ENCODE measurements around the gene STARD3.

STARD3 gene

DNA sequence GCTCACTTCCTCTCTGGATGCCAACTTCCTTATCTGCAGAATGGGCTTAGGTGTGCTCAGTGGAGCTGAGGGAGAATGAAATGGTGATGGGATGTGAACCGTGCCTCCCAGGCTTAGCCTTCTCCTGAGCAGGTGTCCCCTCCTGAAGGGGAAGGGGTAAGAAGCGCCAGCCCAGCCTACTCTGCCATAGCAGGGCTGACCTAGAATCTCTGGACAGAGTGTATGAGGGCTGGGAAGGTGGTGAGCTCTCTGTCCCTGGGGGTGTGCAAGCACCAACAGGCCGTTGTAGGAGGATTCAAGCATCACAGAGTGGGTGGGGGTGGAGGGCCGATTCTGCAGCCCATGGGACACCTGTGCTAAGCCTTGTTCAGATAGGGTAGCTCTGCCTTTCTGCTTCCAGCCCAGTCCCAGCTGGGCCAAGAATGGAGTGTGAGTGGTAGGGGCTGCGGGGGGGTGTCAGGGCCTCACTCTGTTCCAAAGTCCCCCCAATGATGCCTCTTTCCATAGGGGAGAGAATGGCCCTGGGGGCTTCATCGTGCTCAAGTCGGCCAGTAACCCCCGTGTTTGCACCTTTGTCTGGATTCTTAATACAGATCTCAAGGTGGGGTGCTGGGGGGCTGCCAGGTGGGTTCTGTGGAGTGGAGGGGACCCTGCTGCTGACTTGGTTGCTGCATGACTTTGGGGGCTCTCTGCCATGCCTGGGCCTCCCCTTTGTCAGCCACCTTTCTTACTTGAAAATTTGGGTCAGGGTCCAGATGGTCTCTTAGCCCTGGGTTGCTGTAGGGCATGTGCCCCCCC lies 25.0 kb downstream of the STARD3 start:
- DNase-seq: no peak

DNA sequence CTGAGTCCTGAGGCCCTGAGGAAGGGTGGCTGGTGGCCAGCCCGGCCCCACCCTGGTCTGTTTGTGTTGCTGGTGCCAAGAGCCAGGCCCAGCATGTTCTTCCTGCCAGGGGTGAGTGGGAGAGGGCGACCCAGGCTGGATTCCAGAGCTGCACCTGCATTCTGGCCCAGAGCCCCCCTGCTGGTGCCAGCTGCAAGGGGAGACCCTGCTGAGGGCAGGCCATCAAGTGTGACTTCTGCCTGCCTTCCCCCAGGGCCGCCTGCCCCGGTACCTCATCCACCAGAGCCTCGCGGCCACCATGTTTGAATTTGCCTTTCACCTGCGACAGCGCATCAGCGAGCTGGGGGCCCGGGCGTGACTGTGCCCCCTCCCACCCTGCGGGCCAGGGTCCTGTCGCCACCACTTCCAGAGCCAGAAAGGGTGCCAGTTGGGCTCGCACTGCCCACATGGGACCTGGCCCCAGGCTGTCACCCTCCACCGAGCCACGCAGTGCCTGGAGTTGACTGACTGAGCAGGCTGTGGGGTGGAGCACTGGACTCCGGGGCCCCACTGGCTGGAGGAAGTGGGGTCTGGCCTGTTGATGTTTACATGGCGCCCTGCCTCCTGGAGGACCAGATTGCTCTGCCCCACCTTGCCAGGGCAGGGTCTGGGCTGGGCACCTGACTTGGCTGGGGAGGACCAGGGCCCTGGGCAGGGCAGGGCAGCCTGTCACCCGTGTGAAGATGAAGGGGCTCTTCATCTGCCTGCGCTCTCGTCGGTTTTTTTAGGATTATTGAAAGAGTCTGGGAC lies 25.8 kb downstream of the STARD3 start:
- no peak for DNase-seq

DNA sequence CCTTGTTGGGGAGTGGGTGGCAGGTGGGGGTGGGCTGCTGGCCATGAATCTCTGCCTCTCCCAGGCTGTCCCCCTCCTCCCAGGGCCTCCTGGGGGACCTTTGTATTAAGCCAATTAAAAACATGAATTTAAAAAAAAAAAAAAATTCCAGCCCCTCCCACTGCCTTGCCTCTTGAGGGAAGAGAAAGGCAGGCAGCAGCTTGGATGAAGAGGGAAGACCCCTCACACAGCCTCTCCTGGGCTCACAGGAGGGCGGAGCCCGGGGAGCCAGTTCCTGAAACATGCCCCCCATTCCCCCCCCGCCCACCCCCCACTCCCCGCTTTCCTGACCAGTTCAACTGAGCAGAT lies 26.4 kb downstream of the STARD3 start:
- no peak for DNase-seq

DNA sequence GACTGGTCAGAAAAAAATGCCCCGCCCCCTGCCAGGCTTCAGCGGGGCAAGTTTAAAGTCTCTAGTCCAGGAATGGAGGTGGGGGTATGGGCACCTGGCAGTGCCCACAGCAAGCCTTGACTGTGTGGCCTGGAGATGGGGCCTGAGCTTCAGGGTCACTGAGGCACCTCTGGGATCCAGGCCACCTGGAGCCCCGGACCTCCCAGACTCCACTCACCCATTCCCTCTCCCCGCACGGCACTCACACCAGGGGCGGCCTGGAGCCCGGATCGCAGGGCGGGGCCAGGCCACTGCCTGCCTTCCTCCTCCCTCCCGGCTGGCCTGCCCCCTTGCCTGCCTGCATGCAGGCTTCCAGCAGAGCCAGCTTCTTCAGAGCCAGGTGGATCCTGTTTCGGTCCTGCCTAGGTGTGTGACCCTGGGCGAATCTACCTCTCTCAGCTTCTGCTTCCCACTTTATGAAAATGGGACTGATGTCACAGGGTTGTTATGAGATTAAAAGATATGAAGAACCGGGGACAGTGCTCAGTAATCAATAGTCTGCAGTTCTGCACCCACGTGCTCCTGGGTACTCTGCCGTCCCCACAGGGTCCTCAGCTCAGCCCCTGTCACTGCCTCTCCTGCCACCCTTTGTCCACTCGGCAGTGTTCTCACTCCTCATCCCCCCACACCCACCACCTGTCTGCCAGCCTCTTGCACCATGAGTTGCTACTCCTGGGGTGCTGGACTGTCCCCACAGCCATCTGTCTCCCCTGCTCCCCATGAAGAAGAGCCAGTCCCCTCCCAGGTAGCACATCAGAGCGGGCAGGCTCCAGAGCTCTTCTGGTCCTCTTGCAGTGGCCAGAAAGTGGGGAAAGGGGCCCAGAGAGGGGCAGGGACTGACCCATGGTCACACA lies 27.0 kb downstream of the STARD3 start:
- DNase-seq: no peak

DNA sequence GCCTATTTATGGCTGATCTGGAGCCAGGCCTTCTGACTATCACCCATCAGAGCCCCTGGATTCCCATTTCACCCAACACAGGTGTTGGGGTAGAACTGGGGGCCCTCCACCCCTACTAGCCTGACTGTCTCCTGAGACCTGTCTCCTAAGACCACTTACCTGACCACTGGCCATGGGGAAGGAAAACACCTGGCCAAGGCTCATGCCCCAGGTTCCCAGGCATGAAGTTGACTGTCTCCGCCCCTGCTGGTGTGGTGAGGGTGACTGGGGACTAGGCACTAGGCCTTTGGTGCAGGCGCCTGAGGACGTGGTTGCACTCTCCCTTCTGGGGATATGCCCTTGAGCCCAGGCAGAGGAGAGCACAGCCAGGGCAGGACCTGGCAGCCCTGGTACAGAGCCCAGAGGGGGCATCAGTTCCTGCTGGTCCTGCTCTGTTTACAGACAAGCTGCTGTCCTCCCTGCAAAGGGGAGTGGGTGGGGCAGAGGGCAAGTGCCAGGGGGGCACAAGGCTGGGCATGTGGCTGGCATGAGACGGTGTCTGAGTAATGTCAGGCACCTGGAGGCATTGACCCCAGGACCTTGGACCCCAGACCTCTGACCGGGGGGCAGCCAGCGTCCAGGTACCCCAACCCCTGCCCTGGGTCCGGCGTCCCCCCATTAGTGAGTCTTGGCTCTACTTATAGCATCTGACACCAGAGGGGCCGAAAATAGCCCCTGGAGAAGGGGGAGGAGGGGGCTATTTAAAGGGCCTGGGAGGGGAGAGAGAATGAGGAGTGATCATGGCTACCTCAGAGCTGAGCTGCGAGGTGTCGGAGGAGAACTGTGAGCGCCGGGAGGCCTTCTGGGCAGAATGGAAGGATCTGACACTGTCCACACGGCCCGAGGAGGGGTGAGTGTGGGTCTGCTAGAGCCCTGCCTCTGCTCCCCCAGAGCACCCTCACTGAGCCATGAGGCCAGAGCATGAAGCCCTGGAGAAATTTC lies 27.9 kb downstream of the STARD3 start, which contains the start of gene TCAP:
Gene TCAP (plus strand): TSS at position 769 of the 981 bp plus-strand sequence. CDS start 11 bp downstream, at position 780.
- no peak for DNase-seq

DNA sequence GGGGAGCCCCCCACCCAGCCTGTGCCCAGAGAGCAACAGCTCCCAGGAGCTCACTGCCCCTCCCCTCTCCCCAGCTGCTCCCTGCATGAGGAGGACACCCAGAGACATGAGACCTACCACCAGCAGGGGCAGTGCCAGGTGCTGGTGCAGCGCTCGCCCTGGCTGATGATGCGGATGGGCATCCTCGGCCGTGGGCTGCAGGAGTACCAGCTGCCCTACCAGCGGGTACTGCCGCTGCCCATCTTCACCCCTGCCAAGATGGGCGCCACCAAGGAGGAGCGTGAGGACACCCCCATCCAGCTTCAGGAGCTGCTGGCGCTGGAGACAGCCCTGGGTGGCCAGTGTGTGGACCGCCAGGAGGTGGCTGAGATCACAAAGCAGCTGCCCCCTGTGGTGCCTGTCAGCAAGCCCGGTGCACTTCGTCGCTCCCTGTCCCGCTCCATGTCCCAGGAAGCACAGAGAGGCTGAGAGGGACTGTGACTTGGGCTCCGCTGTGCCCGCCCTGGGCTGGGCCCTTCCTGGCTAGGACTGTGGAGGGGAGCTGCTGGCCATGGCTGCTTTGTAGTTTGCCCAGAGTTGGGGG lies 28.8 kb downstream of the STARD3 start:
- DNase-seq: no peak

DNA sequence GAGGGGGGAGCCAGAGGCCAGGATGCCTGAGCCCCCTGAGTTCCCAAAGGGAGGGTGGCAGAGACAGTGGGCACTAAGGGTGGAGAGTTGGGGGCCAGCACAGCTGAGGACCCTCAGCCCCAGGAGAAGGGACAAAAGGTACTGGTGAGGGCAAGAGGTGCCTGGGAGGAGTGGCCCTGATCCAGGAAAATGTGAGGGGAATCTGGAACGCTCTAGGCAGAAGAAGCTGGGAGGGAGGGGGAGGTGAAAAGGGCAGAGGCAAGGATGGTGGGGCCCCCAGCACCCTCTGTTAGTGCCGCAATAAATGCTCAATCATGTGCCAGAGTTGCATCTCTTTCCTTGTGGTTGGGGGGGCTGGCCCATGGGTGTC lies 29.3 kb downstream of the STARD3 start:
- DNase-seq: no peak

DNA sequence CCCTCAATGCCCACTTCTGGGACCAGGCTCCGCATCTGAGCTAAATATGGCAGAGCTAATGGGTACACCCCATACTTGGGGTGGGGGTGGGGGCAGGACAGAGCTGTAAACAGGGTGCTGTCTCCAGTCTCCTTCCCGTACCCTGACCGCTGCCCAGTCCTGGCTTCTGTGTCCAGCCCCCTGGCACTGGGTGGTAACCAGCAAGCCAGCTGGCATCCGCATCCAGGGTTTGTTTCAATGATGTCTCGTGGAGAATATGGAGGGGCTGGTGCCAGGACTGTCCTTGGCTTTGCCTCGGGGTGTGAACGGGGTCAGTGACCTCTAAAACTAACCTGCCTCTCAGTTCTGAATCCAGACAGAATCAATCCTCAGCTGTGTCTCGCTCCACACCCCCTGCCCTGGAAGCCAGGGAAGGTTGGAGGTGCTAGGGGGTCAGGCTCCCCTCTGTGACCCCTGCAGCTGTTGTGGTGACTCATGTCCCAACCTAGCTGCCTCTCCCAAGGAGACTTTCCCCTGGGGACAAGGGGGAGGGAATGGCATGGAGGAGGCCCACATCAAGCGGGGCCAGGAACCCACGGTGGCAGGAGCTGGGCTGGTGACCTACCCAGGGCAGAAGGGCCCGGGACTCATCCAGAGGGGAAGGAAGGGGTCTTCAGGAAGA lies 29.8 kb downstream of the STARD3 start:
- no peak for DNase-seq

DNA sequence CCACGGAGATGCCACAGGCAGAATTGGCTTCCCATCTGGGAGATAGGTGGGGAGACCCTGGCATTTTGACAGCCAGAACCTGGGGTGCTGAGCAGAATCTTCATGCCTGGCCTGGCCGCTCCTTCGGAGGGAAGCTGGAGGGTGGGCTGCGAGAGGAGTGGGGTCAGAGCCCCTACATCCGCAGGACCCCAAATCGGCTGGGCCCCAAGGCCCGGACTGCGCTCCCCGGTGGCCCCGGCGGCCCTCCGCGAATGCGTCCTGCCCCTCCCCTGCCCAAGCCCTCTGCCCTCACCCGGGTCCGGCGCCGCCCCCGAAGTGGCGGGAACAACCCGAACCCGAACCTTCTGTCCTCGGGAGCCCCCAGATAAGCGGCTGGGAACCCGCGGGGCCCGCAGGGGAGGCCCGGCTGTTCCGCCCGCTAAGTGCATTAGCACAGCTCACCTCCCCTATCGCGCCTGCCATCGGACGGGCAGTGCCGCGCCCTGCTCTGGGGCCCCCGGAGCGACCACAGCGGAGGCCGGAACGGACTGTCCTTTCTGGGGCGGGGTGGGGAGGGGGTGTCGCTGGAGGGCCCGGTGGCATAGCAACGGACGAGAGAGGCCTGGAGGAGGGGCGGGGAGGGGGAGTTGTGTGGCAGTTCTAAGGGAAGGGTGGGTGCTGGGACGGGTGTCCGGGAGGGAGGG lies 30.5 kb downstream of the STARD3 start:
- no peak for DNase-seq

DNA sequence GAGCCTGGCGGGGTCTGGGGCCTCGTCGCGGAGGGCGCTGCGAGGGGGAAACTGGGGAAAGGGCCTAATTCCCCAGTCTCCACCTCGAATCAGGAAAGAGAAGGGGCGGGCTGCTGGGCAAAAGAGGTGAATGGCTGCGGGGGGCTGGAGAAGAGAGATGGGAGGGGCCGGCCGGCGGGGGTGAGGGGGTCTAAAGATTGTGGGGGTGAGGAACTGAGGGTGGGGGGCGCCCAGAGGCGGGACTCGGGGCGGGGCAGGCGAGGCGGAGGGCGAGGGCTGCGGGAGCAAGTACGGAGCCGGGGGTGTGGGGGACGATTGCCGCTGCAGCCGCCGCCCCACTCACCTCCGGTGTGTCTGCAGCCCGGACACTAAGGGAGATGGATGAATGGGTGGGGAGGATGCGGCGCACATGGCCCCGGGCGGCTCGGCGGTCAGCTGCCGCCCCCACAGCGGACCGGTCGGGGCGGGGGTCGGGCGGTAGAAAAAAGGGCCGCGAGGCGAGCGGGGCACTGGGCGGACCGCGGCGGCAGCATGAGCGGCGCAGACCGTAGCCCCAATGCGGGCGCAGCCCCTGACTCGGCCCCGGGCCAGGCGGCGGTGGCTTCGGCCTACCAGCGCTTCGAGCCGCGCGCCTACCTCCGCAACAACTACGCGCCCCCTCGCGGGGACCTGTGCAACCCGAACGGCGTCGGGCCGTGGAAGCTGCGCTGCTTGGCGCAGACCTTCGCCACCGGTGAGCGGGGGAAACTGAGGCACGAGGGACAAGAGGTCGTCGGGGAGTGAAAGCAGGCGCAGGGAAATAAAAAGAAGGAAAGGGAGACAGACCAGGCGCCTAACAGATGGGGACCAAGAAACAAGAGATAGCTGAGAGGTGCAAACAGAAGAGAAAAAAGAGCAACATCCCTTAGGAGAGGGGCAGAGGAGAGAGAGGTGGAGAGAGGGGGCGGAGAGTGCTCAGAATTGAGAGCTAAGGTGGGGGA lies 31.3 kb downstream of the STARD3 start, which contains the start of gene PNMT:
Gene PNMT (plus strand): TSS at position 509 of the 980 bp plus-strand sequence. CDS start 23 bp downstream, at position 532.
- DNase-seq: peak; percentile 13 to 58

DNA sequence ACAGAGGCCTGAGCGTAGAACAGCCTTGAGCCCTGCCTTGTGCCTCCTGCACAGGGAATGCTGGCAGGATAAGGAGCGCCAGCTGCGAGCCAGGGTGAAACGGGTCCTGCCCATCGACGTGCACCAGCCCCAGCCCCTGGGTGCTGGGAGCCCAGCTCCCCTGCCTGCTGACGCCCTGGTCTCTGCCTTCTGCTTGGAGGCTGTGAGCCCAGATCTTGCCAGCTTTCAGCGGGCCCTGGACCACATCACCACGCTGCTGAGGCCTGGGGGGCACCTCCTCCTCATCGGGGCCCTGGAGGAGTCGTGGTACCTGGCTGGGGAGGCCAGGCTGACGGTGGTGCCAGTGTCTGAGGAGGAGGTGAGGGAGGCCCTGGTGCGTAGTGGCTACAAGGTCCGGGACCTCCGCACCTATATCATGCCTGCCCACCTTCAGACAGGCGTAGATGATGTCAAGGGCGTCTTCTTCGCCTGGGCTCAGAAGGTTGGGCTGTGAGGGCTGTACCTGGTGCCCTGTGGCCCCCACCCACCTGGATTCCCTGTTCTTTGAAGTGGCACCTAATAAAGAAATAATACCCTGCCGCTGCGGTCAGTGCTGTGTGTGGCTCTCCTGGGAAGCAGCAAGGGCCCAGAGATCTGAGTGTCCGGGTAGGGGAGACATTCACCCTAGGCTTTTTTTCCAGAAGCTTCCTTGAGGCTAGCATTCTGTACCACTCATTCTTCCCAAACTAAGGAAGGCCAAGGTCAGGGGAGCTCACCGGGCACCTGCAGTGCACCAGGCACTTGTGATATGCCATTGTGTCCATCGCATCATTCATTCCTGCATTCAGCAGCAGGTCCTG lies 33.2 kb downstream of the STARD3 start:
- no peak for DNase-seq

DNA sequence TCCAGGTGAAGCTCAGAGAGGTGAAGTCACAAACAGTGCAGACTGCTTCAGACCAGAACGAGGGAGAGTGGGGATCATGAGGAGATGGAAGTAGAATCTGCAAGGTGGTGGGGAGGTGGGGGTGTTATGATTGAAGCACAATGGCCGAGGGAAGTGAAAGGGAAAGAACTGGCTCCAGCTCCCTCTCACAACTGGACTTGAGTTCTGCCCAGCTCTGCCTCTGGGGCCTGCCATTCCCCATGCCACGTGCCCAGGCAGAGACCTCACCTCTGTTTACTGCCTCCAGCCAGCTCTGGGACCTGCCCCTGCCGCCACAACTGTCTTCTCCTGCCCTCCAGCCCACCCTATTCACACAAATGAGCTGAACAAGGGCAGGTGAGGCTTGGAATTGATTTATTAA lies 33.8 kb downstream of the STARD3 start:
- DNase-seq: no peak

DNA sequence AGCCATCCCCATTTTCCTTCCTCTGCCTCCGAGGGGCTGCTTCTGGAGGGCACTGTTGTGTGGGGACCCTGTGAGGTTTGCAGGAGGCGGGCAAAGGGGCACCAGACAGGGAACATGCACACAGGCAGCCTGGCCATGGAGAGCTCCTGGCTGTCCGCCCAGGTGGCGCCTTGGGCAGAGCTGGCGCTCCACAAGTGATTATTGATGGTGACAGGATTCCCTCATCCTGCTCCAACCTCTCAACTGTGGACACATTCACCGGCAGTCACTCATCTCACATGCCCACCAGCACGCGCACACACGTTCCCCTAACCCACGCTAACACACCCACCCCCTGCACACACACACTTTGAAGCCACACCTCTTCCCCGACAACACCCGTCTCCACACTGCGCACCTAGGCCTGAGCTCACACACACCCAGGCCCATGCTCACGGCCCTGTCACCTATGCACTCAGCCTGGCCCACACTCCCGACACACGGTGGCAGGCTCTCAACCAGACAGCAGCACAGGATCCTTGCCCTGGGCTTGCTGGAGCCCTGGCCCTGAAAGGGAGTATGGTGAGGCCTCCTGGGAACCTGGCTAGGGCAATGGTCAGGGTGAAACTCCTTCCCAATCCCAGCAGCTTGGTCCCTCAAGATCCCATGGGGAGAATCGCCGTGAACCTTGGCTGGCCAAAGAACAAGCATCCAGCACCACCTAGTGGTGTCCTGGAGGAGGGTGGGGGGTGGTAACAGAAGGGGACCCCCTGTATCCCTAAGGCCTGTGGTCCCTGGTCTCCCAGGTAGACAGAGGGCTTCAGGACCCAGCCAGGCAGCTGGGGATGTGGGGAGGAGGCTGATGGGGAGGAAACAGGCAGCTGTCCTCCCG lies 34.9 kb downstream of the STARD3 start:
- DNase-seq: peak in 1 of 2 donors; percentile 16

DNA sequence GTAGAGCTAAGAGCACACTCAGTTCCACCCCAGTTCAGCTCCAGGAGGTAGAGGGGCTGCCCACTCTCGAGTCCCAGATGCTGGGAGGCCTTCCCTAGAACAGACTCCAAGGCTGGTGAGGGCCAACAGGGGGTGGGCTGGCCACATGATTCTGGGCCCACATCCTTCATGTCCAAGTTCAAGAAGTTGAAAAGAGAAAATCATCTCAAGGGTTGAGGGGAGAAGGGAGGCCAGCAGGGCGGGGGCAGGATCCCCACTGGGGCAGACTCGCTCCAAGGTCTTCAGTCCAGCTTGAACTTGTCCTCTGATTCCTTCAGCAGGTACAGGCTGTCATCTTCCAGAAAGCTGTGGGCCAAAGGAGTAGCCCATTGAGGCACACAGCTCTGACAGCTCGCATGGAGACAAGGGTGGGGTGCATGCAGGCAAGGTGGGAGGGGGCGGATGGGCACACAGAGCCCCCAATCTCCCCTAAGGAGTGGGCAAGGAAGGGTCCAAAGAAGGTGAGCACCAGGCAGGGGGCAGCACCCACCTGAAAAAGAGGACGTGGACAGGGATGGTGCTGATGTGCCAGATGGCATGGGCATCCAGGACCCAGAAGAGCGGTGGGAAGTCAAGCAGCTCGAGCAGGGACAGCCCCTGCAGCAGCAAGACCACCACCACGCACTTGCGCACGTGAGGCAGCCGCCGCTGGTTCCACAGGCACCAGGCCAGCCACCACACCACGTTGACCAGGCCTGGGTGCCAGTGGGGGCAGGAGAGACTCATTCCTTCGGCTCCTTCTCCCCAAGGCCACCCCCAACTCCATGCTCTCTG lies 35.8 kb downstream of the STARD3 start:
- DNase-seq: no peak

DNA sequence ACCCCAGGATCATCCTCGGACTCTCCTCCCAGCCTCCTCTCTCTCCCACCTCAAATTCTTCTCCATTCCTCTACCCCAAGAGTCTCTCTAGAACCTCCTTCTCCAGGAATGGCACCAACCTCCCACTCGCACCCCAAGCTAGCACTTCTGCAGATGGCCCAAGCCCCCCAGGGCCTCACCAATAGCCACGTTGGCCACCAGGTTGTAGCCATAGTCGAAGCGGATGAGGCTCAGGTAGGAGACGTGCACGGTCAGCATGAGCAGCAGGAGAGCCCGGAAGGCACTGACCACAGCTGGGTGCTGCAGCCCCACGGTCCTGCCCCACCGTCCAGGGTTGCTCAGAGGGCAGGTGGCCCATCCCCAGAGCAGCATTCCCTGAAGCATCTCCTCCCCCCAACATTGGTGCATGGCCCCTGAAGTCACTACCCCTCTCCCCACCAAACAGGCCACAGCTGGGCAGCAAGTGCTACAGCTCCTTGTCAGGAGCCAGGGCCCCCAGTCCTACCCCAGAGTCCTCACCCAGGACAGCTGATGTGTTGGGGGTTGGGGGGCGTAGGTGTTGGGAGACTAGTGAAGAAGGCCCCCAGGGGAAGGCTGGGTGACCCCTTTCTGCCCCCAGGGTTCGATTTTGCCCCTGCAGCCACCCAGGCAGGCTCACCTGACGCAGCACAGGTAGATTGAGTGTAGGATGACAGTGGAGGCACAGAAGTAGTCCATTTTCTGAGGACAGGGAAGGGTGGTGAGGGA lies 36.6 kb downstream of the STARD3 start:
- DNase-seq: no peak
